Breast epithelium (tissue), 3 donors: ENCODE data around the gene DYNLL2.

Experiments
- POLR2A ChIP-seq: fragments of 450-650 bp; IDR thresholded peaks from one replicate; pipeline ENCODE4 v1.6.1; 2016; ENCODE audit warnings: antibody characterized with exemption, mild to moderate bottlenecking, moderate library complexity
- POLR2AphosphoS5 ChIP-seq, 3 donors: sonication (generic); formaldehyde crosslinking; IDR thresholded peaks; one replicate each; pipeline ENCODE4 v1.6.1; 2017; ENCODE audit warnings: antibody characterized with exemption in 3 of 3
- TF ChIP-seq, protein P1 (sequence below), 3 donors: fragments of 450-650 bp; IDR thresholded peaks; one replicate each; pipeline ENCODE4 v1.5.1; 2016 to 2017; ENCODE audit warnings: antibody characterized with exemption in 3 of 3, mild to moderate bottlenecking in 3 of 3, moderate library complexity in 3 of 3

DNA sequence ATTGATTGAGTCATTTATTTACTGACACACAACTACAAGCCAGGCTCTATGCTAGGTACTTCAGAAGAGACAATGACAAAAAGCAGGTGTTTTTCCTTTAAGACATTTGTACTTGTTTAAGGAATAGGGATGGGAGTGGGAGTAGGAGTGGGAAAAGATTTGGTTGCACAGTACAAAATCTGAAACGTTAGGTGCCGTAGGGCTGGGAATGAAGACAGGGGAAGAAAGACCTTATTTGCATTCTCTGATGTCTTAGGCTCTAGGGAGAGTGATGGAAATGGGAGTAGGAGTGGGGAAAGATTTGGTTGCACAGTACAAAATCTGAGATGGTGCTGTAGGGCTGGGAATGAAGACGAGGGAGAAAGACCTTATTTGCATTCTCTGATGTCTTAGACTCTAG lies 36.3 kb downstream of the DYNLL2 start:
- TF ChIP-seq, protein P1, sequence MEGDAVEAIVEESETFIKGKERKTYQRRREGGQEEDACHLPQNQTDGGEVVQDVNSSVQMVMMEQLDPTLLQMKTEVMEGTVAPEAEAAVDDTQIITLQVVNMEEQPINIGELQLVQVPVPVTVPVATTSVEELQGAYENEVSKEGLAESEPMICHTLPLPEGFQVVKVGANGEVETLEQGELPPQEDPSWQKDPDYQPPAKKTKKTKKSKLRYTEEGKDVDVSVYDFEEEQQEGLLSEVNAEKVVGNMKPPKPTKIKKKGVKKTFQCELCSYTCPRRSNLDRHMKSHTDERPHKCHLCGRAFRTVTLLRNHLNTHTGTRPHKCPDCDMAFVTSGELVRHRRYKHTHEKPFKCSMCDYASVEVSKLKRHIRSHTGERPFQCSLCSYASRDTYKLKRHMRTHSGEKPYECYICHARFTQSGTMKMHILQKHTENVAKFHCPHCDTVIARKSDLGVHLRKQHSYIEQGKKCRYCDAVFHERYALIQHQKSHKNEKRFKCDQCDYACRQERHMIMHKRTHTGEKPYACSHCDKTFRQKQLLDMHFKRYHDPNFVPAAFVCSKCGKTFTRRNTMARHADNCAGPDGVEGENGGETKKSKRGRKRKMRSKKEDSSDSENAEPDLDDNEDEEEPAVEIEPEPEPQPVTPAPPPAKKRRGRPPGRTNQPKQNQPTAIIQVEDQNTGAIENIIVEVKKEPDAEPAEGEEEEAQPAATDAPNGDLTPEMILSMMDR (IDR thresholded peaks at IDR 0.05) = no peak
- TF ChIP-seq POLR2AphosphoS5 (IDR thresholded peaks at IDR 0.05) = no peak
- no peak for TF ChIP-seq POLR2A
